Kidney capillary endothelial cell (primary cell): ENCODE measurements around the gene HDAC10.
"Not testable (repeated sequence)": the region's sequence is repeated elsewhere in the genome, so short reads cannot be mapped to it uniquely, and the experiment has no call there.

ENCODE experiments used
- DNase-seq: peaks from one replicate; pipeline ENCODE4 v3.0.0-alpha.2; 2018; ENCODE audit warnings: low spot score

HDAC10 gene

GRCh38 chr22:50216684-50217520 lies 34.2 kb downstream of the HDAC10 start:
- DNase-seq: no peak

- DNase-seq: no peak
These were observed 34.9 kb downstream of the HDAC10 start for GRCh38 chr22:50216055-50216683.

- DNase-seq: no peak
These were observed 35.6 kb downstream of the HDAC10 start for GRCh38 chr22:50215297-50216054.

- no peak for DNase-seq
These were observed 37.8 kb downstream of the HDAC10 start for GRCh38 chr22:50213263-50213662.

- no peak for DNase-seq
These were observed 39.9 kb downstream of the HDAC10 start for GRCh38 chr22:50211147-50211546.

- no peak for DNase-seq
These were observed 40.5 kb downstream of the HDAC10 start for GRCh38 chr22:50210378-50211139.

GRCh38 chr22:50209893-50210292 lies 41.2 kb downstream of the HDAC10 start:
- DNase-seq: peak; percentile 68

- DNase-seq: no peak
These were observed 41.8 kb downstream of the HDAC10 start for GRCh38 chr22:50208939-50209892.

- DNase-seq: no peak
These were observed 42.6 kb downstream of the HDAC10 start for GRCh38 chr22:50208430-50208938.

- peak; percentile 68 for DNase-seq
These were observed 43.5 kb downstream of the HDAC10 start for GRCh38 chr22:50207383-50208140.

- no peak for DNase-seq
These were observed 44.5 kb downstream of the HDAC10 start for GRCh38 chr22:50206599-50206998.

GRCh38 chr22:50205781-50206569 lies 45.1 kb downstream of the HDAC10 start:
- DNase-seq: no peak

GRCh38 chr22:50204998-50205397 lies 46.1 kb downstream of the HDAC10 start:
- DNase-seq: not testable (repeated sequence)

- no peak for DNase-seq
These were observed 46.5 kb downstream of the HDAC10 start for GRCh38 chr22:50204571-50204970.

- DNase-seq: no peak
These were observed 47.8 kb downstream of the HDAC10 start for GRCh38 chr22:50203288-50203687.

GRCh38 chr22:50202130-50202666 lies 48.9 kb downstream of the HDAC10 start:
- DNase-seq: no peak

GRCh38 chr22:50201191-50202129 lies 49.6 kb downstream of the HDAC10 start:
- no peak for DNase-seq
